IMR-90 (cell line): ENCODE data around the gene CD177. TPM values are rescaled to one million over a fixed set of nuclear protein-coding genes. Genes with fewer than 3 reads are reported as not detected.

Experiments used
- ATAC-seq: fragments of 200-7000 bp; cut with Tn5 transposase; 2 replicates; pipeline ENCODE4 v1.9.1; 2020; ENCODE audit warnings: low read depth, mild to moderate bottlenecking, moderate library complexity
- BruUV-seq: library from RNA; stranded (reverse); fragments of 400-500 nt; replicated peaks from 2 replicates; lab custom pipeline; 2021; lab: Mats Ljungman, UMichigan
- CTCF ChIA-PET: fragments of 300-600 bp; formaldehyde crosslinking; extraction: SDS; loops from one replicate; lab custom pipeline; 2021; ENCODE audit warnings: antibody characterized with exemption; lab: Yijun Ruan, JAX
- POLR2A ChIA-PET: fragments of 300-600 bp; sonication (Branson Sonifier 250); formaldehyde crosslinking; loops from one replicate; lab custom pipeline; 2022; ENCODE audit warnings: antibody characterized with exemption; ENCODE audit not compliant: unreplicated experiment; lab: Charles Lee
- DNase-seq: peaks from one replicate; pipeline ENCODE4 v3.0.0; 2013
- H2AFZ ChIP-seq: replicated peaks from 2 replicates; pipeline ENCODE3; 2013; ENCODE audit warnings: low read length, mild to moderate bottlenecking; ENCODE audit not compliant: poor library complexity
- H2AK5ac ChIP-seq: 2 replicates; pipeline ENCODE4 v1.6.1; 2013; ENCODE audit warnings: low read depth, low read length, inconsistent platforms
- H2AK9ac ChIP-seq: replicated peaks from 2 replicates; pipeline ENCODE3; 2013; ENCODE audit warnings: mild to moderate bottlenecking, low read depth, low read length, moderate library complexity; ENCODE audit not compliant: poor library complexity
- H2BK120ac ChIP-seq: 2 replicates; pipeline ENCODE4 v1.6.1; 2013; ENCODE audit warnings: low read depth, low read length, inconsistent platforms
- H2BK15ac ChIP-seq: 3 replicates; pipeline ENCODE4 v1.6.1; 2013; ENCODE audit warnings: low read depth, low read length, inconsistent platforms
- H2BK20ac ChIP-seq: 2 replicates; pipeline ENCODE4 v1.6.1; 2013; ENCODE audit warnings: low read depth, mild to moderate bottlenecking, inconsistent platforms, low read length, moderate library complexity
- H2BK5ac ChIP-seq: 2 replicates; pipeline ENCODE4 v1.6.1; 2013; ENCODE audit warnings: mild to moderate bottlenecking, low read depth, low read length, inconsistent platforms; ENCODE audit not compliant: poor library complexity, severe bottlenecking
- H3K14ac ChIP-seq: replicated peaks from 2 replicates; pipeline ENCODE4 v1.6.1; 2013; ENCODE audit warnings: low read depth, low read length, inconsistent platforms
- H3K18ac ChIP-seq: 2 replicates; pipeline ENCODE4 v1.6.1; 2013; ENCODE audit warnings: low read depth, low read length, control low read depth
- H3K23ac ChIP-seq: 2 replicates; pipeline ENCODE4 v1.6.1; 2013; ENCODE audit warnings: low read depth, low read length, inconsistent platforms
- H3K27ac ChIP-seq: 2 replicates; pipeline ENCODE4 v1.5.1; 2013; ENCODE audit warnings: mild to moderate bottlenecking, control low read depth, low read length; ENCODE audit not compliant: insufficient read depth
- H3K27me3 ChIP-seq: 2 replicates; pipeline ENCODE4 v1.6.1; 2013; ENCODE audit warnings: low read length; ENCODE audit not compliant: control insufficient read depth, insufficient read depth
- H3K36me3 ChIP-seq: 2 replicates; pipeline ENCODE4 v1.6.1; 2013; ENCODE audit warnings: low read length, mixed read lengths; ENCODE audit not compliant: control insufficient read depth, insufficient read depth
- H3K4ac ChIP-seq: 2 replicates; pipeline ENCODE4 v1.6.1; 2013; ENCODE audit warnings: low read depth, low read length, inconsistent platforms
- H3K4me1 ChIP-seq: 2 replicates; pipeline ENCODE4 v1.6.1; 2013; ENCODE audit warnings: low read length, mixed read lengths; ENCODE audit not compliant: control insufficient read depth, insufficient read depth
- H3K4me2 ChIP-seq: 2 replicates; pipeline ENCODE4 v1.6.1; 2013; ENCODE audit warnings: low read depth, mild to moderate bottlenecking, control low read depth, low read length, moderate library complexity
- H3K4me3 ChIP-seq: 2 replicates; pipeline ENCODE4 v1.5.1; 2013; ENCODE audit warnings: low read depth, mild to moderate bottlenecking, control low read depth, low read length, moderate library complexity; ENCODE audit not compliant: insufficient read depth
- H3K56ac ChIP-seq: 2 replicates; pipeline ENCODE4 v1.6.1; 2013; ENCODE audit warnings: low read length, inconsistent platforms; ENCODE audit not compliant: insufficient read depth; ENCODE audit errors: extremely low read depth
- H3K79me1 ChIP-seq, 2 experiments: 2 replicates each; pipeline ENCODE4 v1.6.1; 2013; ENCODE audit warnings: low read length in 2 of 2, inconsistent platforms in 1 of 2, low read depth in 1 of 2
- H3K9ac ChIP-seq: 2 replicates; pipeline ENCODE4 v1.6.1; 2013; ENCODE audit warnings: low read depth, low read length, control low read depth
- H3K9me1 ChIP-seq: 2 replicates; pipeline ENCODE4 v1.6.1; 2013; ENCODE audit warnings: low read length, inconsistent platforms; ENCODE audit not compliant: insufficient read depth
- H3K9me3 ChIP-seq: 2 replicates; pipeline ENCODE4 v1.6.1; 2013; ENCODE audit warnings: low read length; ENCODE audit not compliant: control insufficient read depth, insufficient read depth
- H4K20me1 ChIP-seq: 2 replicates; pipeline ENCODE4 v1.6.1; 2013; ENCODE audit warnings: low read length, inconsistent platforms; ENCODE audit not compliant: insufficient read depth
- H4K5ac ChIP-seq: 2 replicates; pipeline ENCODE4 v1.6.1; 2013; ENCODE audit warnings: mild to moderate bottlenecking, low read depth, low read length, control low read depth
- H4K8ac ChIP-seq, 2 experiments: 2 replicates each; pipeline ENCODE4 v1.6.1; 2013; ENCODE audit warnings: low read depth in 2 of 2, low read length in 2 of 2, control low read depth in 1 of 2, inconsistent platforms in 1 of 2
- H4K91ac ChIP-seq: 2 replicates; pipeline ENCODE4 v1.6.1; 2013; ENCODE audit warnings: low read depth, low read length, inconsistent platforms; ENCODE audit not compliant: insufficient read depth
- CEBPB ChIP-seq: IDR thresholded peaks from 2 replicates; pipeline ENCODE4 v1.6.1; 2012; ENCODE audit warnings: low read depth, low read length, improper control_type of control experiment
- CHD1 ChIP-seq: IDR thresholded peaks from 2 replicates; pipeline ENCODE4 v1.6.1; 2012; ENCODE audit warnings: low read depth, low read length, improper control_type of control experiment
- MAFK ChIP-seq: IDR thresholded peaks from 2 replicates; pipeline ENCODE4 v1.6.1; 2012; ENCODE audit warnings: low read depth, low read length, improper control_type of control experiment
- MAZ ChIP-seq: IDR thresholded peaks from 2 replicates; pipeline ENCODE4 v1.6.1; 2012; ENCODE audit warnings: low read depth, mild to moderate bottlenecking, low read length, improper control_type of control experiment, moderate library complexity, borderline replicate concordance
- NFE2L2 ChIP-seq: fragments of 150-350 bp; IDR thresholded peaks from 2 replicates; pipeline ENCODE4 v1.6.1; 2016; ENCODE audit warnings: low read depth, mild to moderate bottlenecking, low read length
- RAD21 ChIP-seq: IDR thresholded peaks from 2 replicates; pipeline ENCODE4 v1.6.1; 2012; ENCODE audit warnings: low read length, improper control_type of control experiment
- RCOR1 ChIP-seq: IDR thresholded peaks from 2 replicates; pipeline ENCODE4 v1.6.1; 2012; ENCODE audit warnings: mild to moderate bottlenecking, low read length, improper control_type of control experiment; ENCODE audit not compliant: insufficient replicate concordance
- RFX5 ChIP-seq: IDR thresholded peaks from 2 replicates; pipeline ENCODE4 v1.8.0; 2012; ENCODE audit warnings: low read depth, mild to moderate bottlenecking, low read length, moderate library complexity
- WGBS, 2 experiments: methylation state at CpG; one replicate each; pipeline versions ENCODE4 v1.1.5 to v1.1.7; 2013; ENCODE audit warnings: missing lambda C conversion rate in 2 of 2; ENCODE audit not compliant: insufficient read length in 1 of 2; ENCODE audit errors: extremely low coverage in 2 of 2; 5-methylcytosine and 5-hydroxymethylcytosine counted together
- dilution Hi-C: fragments of 300-500 bp; cut with HindIII; formaldehyde crosslinking; loops from one replicate; pipeline ENCODE4 v1.14.3; 2018; ENCODE audit warnings: low sequenced_read_pairs; ENCODE audit not compliant: unreplicated experiment
- in situ Hi-C: fragments of 300-500 bp; cut with MboI; formaldehyde crosslinking; loops from 3 replicates; pipeline ENCODE4 v1.14.3; 2019; ENCODE audit warnings: low sequenced_read_pairs, inconsistent platforms, mixed read lengths
- intact Hi-C: fragments of 100-400 bp; cut with micrococcal nuclease; formaldehyde crosslinking; loops from 2 replicates; pipeline ENCODE4 v1.10.0; 2022
- polyA plus RNA-seq, 3 experiments: library from polyadenylated mRNA; depleted of rRNA; stranded (reverse); fragments of >200 nt; gene quantifications; 2 replicates each; pipeline ENCODE4 v1.2.3, GENCODE V29; 2012; ENCODE audit warnings: low replicate concordance in 1 of 3
- total RNA-seq: library from RNA; depleted of rRNA; stranded (reverse); fragments of >200 nt; gene quantifications from 2 replicates; pipeline ENCODE4 v1.2.3, GENCODE V29; 2012
- TF ChIP-seq, protein P1 (sequence below): conservative IDR thresholded peaks from 2 replicates; pipeline ENCODE4 v1.5.1; 2012; ENCODE audit warnings: mild to moderate bottlenecking, low read depth, low read length, improper control_type of control experiment
- TF ChIP-seq, protein P2 (sequence below): fragments of 150-350 bp; IDR thresholded peaks from 2 replicates; pipeline ENCODE4 v1.6.1; 2016; ENCODE audit warnings: low read depth, mild to moderate bottlenecking, low read length, moderate library complexity, borderline replicate concordance
- TF ChIP-seq, protein P3 (sequence below): fragments of 150-350 bp; IDR thresholded peaks from 2 replicates; pipeline ENCODE4 v1.6.1; 2017; ENCODE audit warnings: mild to moderate bottlenecking, antibody characterized with exemption, low read length, low read depth

The CD177 gene
- total and polyA plus RNA-seq, 2 of the 4 experiments (the other 2 are of a cell fraction), result 0.14 TPM; not detected in 1

GRCh38 chr19:43330726-43331434 is 22.6 kb upstream of the CD177 start:
- Histone ChIP-seq H3K4me1 (no peaks in the 10 kb centered on the region), H4K91ac (no peak overlapping the region), H3K27ac (no peak overlapping the region), H3K36me3 (no peaks in the 10 kb centered on the region), H3K14ac (no peak overlapping the region), H2BK120ac (no peak overlapping the region), H3K9me3 (no peaks in the 10 kb centered on the region), H2AFZ (no peak overlapping the region), H3K9me1 (no peaks in the 10 kb centered on the region), H4K8ac (no peak overlapping the region), H3K4ac (no peak overlapping the region), H3K23ac (no peak overlapping the region), H2AK9ac (no peak overlapping the region), H3K56ac (no peak overlapping the region), H2BK20ac (no peak overlapping the region), H3K27me3 (peaks cover 22% of the 10 kb centered on the region), H4K20me1 (no peaks in the 10 kb centered on the region; the same call in 1 of the 2 replicates), H3K4me2 (no peak overlapping the region), H3K4me3 (no peak overlapping the region), H2AK5ac (no peak overlapping the region), H3K9ac (no peak overlapping the region), H3K18ac (no peak overlapping the region), H4K5ac (no peak overlapping the region), H2BK5ac (no peak overlapping the region), H3K79me1 (no peaks in the 10 kb centered on the region), H2BK15ac (no peak overlapping the region)
- 40% methylated on average over 1 of the region's 11 CpGs; no CpG with 5 or more reads in 1 of the 2 experiments for WGBS, 2 experiments
- no peak for ATAC-seq
- intact Hi-C loops, result no loop called here
- BruUV-seq, result no TSS peak
- TF ChIP-seq RFX5, result no peak
- TF ChIP-seq, protein P1, sequence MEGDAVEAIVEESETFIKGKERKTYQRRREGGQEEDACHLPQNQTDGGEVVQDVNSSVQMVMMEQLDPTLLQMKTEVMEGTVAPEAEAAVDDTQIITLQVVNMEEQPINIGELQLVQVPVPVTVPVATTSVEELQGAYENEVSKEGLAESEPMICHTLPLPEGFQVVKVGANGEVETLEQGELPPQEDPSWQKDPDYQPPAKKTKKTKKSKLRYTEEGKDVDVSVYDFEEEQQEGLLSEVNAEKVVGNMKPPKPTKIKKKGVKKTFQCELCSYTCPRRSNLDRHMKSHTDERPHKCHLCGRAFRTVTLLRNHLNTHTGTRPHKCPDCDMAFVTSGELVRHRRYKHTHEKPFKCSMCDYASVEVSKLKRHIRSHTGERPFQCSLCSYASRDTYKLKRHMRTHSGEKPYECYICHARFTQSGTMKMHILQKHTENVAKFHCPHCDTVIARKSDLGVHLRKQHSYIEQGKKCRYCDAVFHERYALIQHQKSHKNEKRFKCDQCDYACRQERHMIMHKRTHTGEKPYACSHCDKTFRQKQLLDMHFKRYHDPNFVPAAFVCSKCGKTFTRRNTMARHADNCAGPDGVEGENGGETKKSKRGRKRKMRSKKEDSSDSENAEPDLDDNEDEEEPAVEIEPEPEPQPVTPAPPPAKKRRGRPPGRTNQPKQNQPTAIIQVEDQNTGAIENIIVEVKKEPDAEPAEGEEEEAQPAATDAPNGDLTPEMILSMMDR, result no peak
- TF ChIP-seq, protein P2, sequence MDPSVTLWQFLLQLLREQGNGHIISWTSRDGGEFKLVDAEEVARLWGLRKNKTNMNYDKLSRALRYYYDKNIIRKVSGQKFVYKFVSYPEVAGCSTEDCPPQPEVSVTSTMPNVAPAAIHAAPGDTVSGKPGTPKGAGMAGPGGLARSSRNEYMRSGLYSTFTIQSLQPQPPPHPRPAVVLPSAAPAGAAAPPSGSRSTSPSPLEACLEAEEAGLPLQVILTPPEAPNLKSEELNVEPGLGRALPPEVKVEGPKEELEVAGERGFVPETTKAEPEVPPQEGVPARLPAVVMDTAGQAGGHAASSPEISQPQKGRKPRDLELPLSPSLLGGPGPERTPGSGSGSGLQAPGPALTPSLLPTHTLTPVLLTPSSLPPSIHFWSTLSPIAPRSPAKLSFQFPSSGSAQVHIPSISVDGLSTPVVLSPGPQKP, result no peak
- TF ChIP-seq RCOR1, result no peak
- no peak for TF ChIP-seq CEBPB
- TF ChIP-seq MAFK, result no peak
- no peak for TF ChIP-seq NFE2L2
- TF ChIP-seq, protein P3, sequence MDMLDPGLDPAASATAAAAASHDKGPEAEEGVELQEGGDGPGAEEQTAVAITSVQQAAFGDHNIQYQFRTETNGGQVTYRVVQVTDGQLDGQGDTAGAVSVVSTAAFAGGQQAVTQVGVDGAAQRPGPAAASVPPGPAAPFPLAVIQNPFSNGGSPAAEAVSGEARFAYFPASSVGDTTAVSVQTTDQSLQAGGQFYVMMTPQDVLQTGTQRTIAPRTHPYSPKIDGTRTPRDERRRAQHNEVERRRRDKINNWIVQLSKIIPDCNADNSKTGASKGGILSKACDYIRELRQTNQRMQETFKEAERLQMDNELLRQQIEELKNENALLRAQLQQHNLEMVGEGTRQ, result no peak
- no peak for TF ChIP-seq RAD21
- TF ChIP-seq CHD1, result no peak
- TF ChIP-seq MAZ, result no peak
- in situ Hi-C loops, result no loop called here
- dilution Hi-C loops, result no loop called here
- POLR2A ChIA-PET, result no interaction called here
- DNase-seq, result no peak
- CTCF ChIA-PET, result interaction anchor here (0.5 kb wide), 1 partner anchor 149 kb away, joined by 3 read pairs; no protein-coding TSS in a partner anchor
